Endothelial cell of umbilical vein (primary cell): ENCODE data around the gene AFDN. TPM values are rescaled to one million over a fixed set of nuclear protein-coding genes. Genes with fewer than 3 reads are reported as not detected.

Source experiments
- BruUV-seq: library from RNA; stranded (reverse); fragments of 400-500 nt; replicated peaks from 2 replicates; lab custom pipeline; 2021; lab: Mats Ljungman, UMichigan
- CTCF ChIA-PET: fragments of 300-600, 350-600 bp; sonication (Branson Sonifier 250); formaldehyde crosslinking; loops from one replicate; lab custom pipeline; 2021; ENCODE audit warnings: antibody characterized with exemption, inconsistent platforms; lab: Charles Lee
- POLR2A ChIA-PET: fragments of 300-600, 350-600 bp; sonication (Branson Sonifier 250); formaldehyde crosslinking; loops from one replicate; lab custom pipeline; 2021; ENCODE audit warnings: antibody characterized with exemption, inconsistent platforms; lab: Charles Lee
- DNase-seq: peaks from one replicate; pipeline ENCODE4 v3.0.0-alpha.2; 2011; ENCODE audit warnings: low read depth, low spot score
- FAIRE-seq: peaks from 2 replicates; lab custom pipeline; 2011; peaks lifted over from hg19 to GRCh38; lab: Jason Lieb, UNC
- H2AFZ ChIP-seq: 2 replicates; pipeline ENCODE4 v1.6.0; 2012; ENCODE audit warnings: low read depth, low read length, control low read depth, inconsistent platforms
- H3K27ac ChIP-seq: 2 replicates; pipeline ENCODE4 v1.5.1; 2011; ENCODE audit warnings: low read depth, mild to moderate bottlenecking, control low read depth, low read length, moderate library complexity; ENCODE audit not compliant: insufficient read depth
- H3K27me3 ChIP-seq, 2 experiments: 2 replicates each; pipeline versions ENCODE4 v1.6.0 to v1.6.1; 2011; ENCODE audit warnings: low read length in 2 of 2, mixed read lengths in 1 of 2; ENCODE audit not compliant: control insufficient read depth in 2 of 2, insufficient read depth in 2 of 2
- H3K36me3 ChIP-seq, 2 experiments: 2 replicates in 1 of 2; 3 replicates in 1 of 2; pipeline ENCODE4 v1.5.1; 2011; ENCODE audit warnings: low read length in 2 of 2, mild to moderate bottlenecking in 1 of 2, moderate library complexity in 1 of 2; ENCODE audit not compliant: control insufficient read depth in 2 of 2, insufficient read depth in 2 of 2; ENCODE audit errors: extremely low read depth in 1 of 2
- H3K4me1 ChIP-seq: 3 replicates; pipeline ENCODE4 v1.5.1; 2011; ENCODE audit warnings: mild to moderate bottlenecking, low read length; ENCODE audit not compliant: control insufficient read depth, insufficient read depth; ENCODE audit errors: extremely low read depth
- H3K4me2 ChIP-seq: 2 replicates; pipeline ENCODE4 v1.6.1; 2011; ENCODE audit warnings: low read length, control low read depth, mixed read lengths; ENCODE audit not compliant: insufficient read depth
- H3K4me3 ChIP-seq, 3 experiments: fragments of 200-600 bp in 1 of 3; sonication (generic), shearing (Covaris generic) in 1 of 3; replicated peaks in 1 of 3; 2 replicates each; pipeline ENCODE4 v1.5.1; 2011 to 2016; ENCODE audit warnings: control low read depth in 3 of 3, low read length in 3 of 3, mild to moderate bottlenecking in 2 of 3, inconsistent platforms in 1 of 3, low read depth in 1 of 3, moderate library complexity in 1 of 3; ENCODE audit not compliant: insufficient read depth in 1 of 3
- H3K79me2 ChIP-seq: 2 replicates; pipeline ENCODE4 v1.6.0; 2012; ENCODE audit warnings: low read length, inconsistent platforms; ENCODE audit not compliant: control insufficient read depth, insufficient read depth
- H3K9ac ChIP-seq: replicated peaks from 2 replicates; pipeline ENCODE3; 2011; ENCODE audit warnings: low read length, control low read depth; ENCODE audit not compliant: insufficient read depth; ENCODE audit errors: extremely low read depth
- H3K9me1 ChIP-seq: replicated peaks from 3 replicates; pipeline ENCODE4 v1.6.0; 2011; ENCODE audit warnings: mild to moderate bottlenecking, low read length; ENCODE audit not compliant: control insufficient read depth, insufficient read depth; ENCODE audit errors: extremely low read depth
- H3K9me3 ChIP-seq: replicated peaks from 2 replicates; pipeline ENCODE4 v1.5.1; 2012; ENCODE audit warnings: low read length, inconsistent platforms; ENCODE audit not compliant: control insufficient read depth, insufficient read depth
- H4K20me1 ChIP-seq: replicated peaks from 2 replicates; pipeline ENCODE3; 2011; ENCODE audit warnings: mild to moderate bottlenecking, low read length; ENCODE audit not compliant: control insufficient read depth, insufficient read depth; ENCODE audit errors: extremely low read depth
- EZH2 ChIP-seq: IDR thresholded peaks from 2 replicates; pipeline ENCODE4 v1.6.1; 2012; ENCODE audit warnings: borderline replicate concordance, low read depth, mild to moderate bottlenecking, moderate library complexity, low read length, inconsistent platforms; ENCODE audit not compliant: severe bottlenecking
- FOS ChIP-seq: IDR thresholded peaks from 2 replicates; pipeline ENCODE4 v1.6.1; 2011; ENCODE audit warnings: mild to moderate bottlenecking, low read length, moderate library complexity, borderline replicate concordance; ENCODE audit not compliant: insufficient read depth
- GATA2 ChIP-seq: IDR thresholded peaks from 2 replicates; pipeline ENCODE4 v1.7.0; 2011; ENCODE audit warnings: low read depth, mild to moderate bottlenecking, moderate library complexity, mixed read lengths, low read length; ENCODE audit not compliant: insufficient read length, insufficient read depth
- JUN ChIP-seq: IDR thresholded peaks from 2 replicates; pipeline ENCODE4 v1.6.1; 2011; ENCODE audit warnings: borderline replicate concordance, low read depth; ENCODE audit not compliant: insufficient read length, insufficient read depth
- MYC ChIP-seq: IDR thresholded peaks from one replicate; pipeline ENCODE4 v1.6.1; 2011; ENCODE audit warnings: mild to moderate bottlenecking, low read depth, low read length
- dilution Hi-C: fragments of 300-500 bp; cut with MboI; formaldehyde crosslinking; loops from one replicate; pipeline ENCODE4 v1.15.0; 2019; ENCODE audit warnings: low sequenced_read_pairs; ENCODE audit not compliant: extremely low pct_ligation_motif_present
- intact Hi-C: fragments of 100-400 bp; cut with micrococcal nuclease; formaldehyde crosslinking; loops from one replicate; pipeline ENCODE4 v1.10.0; 2022
- polyA plus RNA-seq, 4 experiments: library from polyadenylated mRNA; depleted of rRNA in 3 of 4; stranded (reverse) in 3 of 4; unstranded in 1 of 4; fragments of >200 nt; gene quantifications; 2 replicates each; pipeline versions ENCODE4 v1.2.1 to v1.2.3, GENCODE V29; 2011 to 2012; ENCODE audit warnings: missing spikeins in 1 of 4
- total RNA-seq: library from RNA; stranded (reverse); gene quantifications from 2 replicates; pipeline ENCODE4 v1.2.3, GENCODE V29; 2021
- TF ChIP-seq, protein P1 (sequence below): IDR thresholded peaks from 2 replicates; pipeline ENCODE4 v1.6.1; 2011; ENCODE audit not compliant: insufficient read depth, insufficient read length

Gene AFDN
- total and polyA plus RNA-seq, 2 donors (not counting 3 experiments of a cell fraction or from before 2014, with no cell fraction given) = 31.0 to 134 TPM

DNA sequence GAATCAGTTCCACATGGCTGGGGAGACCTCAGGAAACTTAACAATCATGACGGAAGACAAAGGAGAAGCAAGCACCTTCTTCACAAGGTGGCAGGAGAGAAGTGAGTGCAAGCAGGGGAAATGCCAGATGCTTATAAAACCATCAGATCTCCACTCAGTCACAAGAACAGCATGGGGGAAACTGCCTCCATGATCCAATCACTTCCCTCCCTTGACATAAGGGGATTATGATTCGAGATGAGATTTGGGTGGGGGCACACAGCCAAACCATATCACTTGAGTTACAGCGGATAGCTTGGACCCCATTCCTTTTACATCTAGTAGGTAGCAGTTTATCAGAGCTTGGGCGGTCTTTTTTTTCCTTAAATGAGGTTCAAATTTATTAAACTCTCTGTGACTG is 19.1 kb downstream of the AFDN start:
- ChIA-PET POLR2A (no interaction called here), CTCF (no interaction called here)
- no TSS peak for BruUV-seq

DNA sequence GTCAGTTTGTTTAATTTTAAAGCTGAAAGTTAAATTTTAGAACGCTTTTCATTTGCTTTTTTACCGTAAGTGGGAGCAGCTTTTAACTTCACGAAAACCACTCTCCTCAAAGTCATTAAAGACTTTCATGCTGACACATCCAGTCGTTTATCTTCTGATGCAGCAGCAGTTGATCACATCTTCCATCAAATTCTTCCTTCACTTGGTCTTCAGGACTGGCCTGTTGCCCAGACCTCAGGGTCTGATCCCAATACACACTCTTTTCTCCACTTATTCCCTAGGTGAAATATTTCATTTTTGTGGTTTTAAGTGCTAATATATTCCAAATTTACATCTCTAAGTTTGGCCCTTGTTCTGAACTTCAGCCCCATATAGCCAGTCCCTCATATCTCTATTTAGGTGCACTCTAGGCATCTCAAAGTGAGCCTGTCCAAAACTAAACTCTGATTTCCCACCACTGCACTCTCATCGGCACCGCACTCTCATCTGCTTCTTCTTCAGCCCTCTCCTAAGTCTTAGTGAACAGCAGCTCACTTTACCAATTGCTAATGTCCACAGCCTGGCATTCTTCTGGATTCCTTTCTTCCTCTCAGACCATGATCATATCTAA is 20.4 kb downstream of the AFDN start:
- H3K9ac ChIP-seq = no peak overlapping the region
- no peaks in the 10 kb centered on the region for H3K9me1 ChIP-seq
- H2AFZ ChIP-seq = no peak overlapping the region
- H3K9me3 ChIP-seq = no peaks in the 10 kb centered on the region
- H3K79me2 ChIP-seq = peaks cover 65% of the 10 kb centered on the region
- no peaks in the 10 kb centered on the region for H3K27me3 ChIP-seq
- DNase-seq (no peak), FAIRE-seq (no peak)
- BruUV-seq = no TSS peak
- H3K27ac ChIP-seq = no peak overlapping the region
- intact Hi-C loops (no loop called here), dilution Hi-C loops (no loop called here)
- H3K36me3 ChIP-seq = no peaks in the 10 kb centered on the region
- CTCF ChIA-PET = no interaction called here
- no peaks in the 10 kb centered on the region for H4K20me1 ChIP-seq
- H3K4me2 ChIP-seq = no peak overlapping the region
- H3K4me3 ChIP-seq = no peak overlapping the region
- TF ChIP-seq GATA2 = no peak
- TF ChIP-seq, protein P1, sequence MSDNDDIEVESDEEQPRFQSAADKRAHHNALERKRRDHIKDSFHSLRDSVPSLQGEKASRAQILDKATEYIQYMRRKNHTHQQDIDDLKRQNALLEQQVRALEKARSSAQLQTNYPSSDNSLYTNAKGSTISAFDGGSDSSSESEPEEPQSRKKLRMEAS = no peak
- no peak for TF ChIP-seq MYC
- TF ChIP-seq EZH2 = no peak
- POLR2A ChIA-PET = no interaction called here
- H3K4me1 ChIP-seq = peaks cover 19% of the 10 kb centered on the region

More for the DNA sequence above, 19.1 kb downstream of the AFDN start:
- Histone ChIP-seq H3K9ac (no peak overlapping the region), H3K4me2 (no peak overlapping the region), H3K4me1 (peaks cover 15% of the 10 kb centered on the region), H3K9me1 (no peaks in the 10 kb centered on the region), H4K20me1 (no peaks in the 10 kb centered on the region), H3K9me3 (no peaks in the 10 kb centered on the region), H3K27me3 (no peaks in the 10 kb centered on the region), H3K79me2 (peaks cover 59% of the 10 kb centered on the region), H3K4me3 (no peak overlapping the region), H2AFZ (no peak overlapping the region), H3K27ac (no peak overlapping the region), H3K36me3 (no peaks in the 10 kb centered on the region)
- intact Hi-C loops (no loop called here), dilution Hi-C loops (no loop called here)
- DNase-seq (no peak), FAIRE-seq (no peak)
- TF ChIP-seq JUN = no peak
- TF ChIP-seq, protein P1 = no peak
- TF ChIP-seq FOS = no peak
